GM12891 (cell line): ENCODE data around the gene ANAPC2.

Experiments
- PAX5 ChIP-seq: IDR thresholded peaks from 2 replicates; pipeline ENCODE4 v1.6.1; 2011; ENCODE audit warnings: low read length, moderate library complexity, mild to moderate bottlenecking; ENCODE audit not compliant: insufficient read depth, severe bottlenecking
- POLR2A ChIP-seq: IDR thresholded peaks from 2 replicates; pipeline ENCODE4 v1.6.1; 2011; ENCODE audit warnings: low read depth, low read length, control low read depth
- POLR2AphosphoS5 ChIP-seq: IDR thresholded peaks from 2 replicates; pipeline ENCODE4 v1.6.1; 2011; ENCODE audit warnings: low read depth, low read length, control low read depth
- SPI1 ChIP-seq: IDR thresholded peaks from 2 replicates; pipeline ENCODE4 v1.6.1; 2011; ENCODE audit warnings: low read depth, low read length, control low read depth
- TAF1 ChIP-seq: IDR thresholded peaks from 2 replicates; pipeline ENCODE4 v1.6.1; 2011; ENCODE audit warnings: low read depth, low read length, control low read depth

- TF ChIP-seq POLR2A = no peak
- no peak for TF ChIP-seq TAF1
- TF ChIP-seq POLR2AphosphoS5 = no peak
- no peak for TF ChIP-seq SPI1
- no peak for TF ChIP-seq PAX5
These were observed 28.0 kb upstream of the ANAPC2 start for GRCh38 chr9:137216188-137216965.
